Ecto neural progenitor cell (in vitro differentiated cells): ENCODE measurements around the gene ZDHHC12.

Experiments
- DNase-seq: peaks from one replicate; pipeline ENCODE4 v3.0.0-alpha.2; 2018; ENCODE audit warnings: low spot score

ZDHHC12 gene

GRCh38 chr9:128729766-128730517 lies 6.0 kb upstream of the ZDHHC12 start:
- DNase-seq = no peak

GRCh38 chr9:128729302-128729701 lies 5.4 kb upstream of the ZDHHC12 start:
- no peak for DNase-seq

- DNase-seq = no peak
Measured at GRCh38 chr9:128728298-128728697, 4.4 kb upstream of the ZDHHC12 start.

- no peak for DNase-seq
Measured at GRCh38 chr9:128727640-128728248, 3.8 kb upstream of the ZDHHC12 start.

GRCh38 chr9:128724744-128725211 lies 851 bp upstream of the ZDHHC12 start:
- DNase-seq = peak; percentile 85

GRCh38 chr9:128723352-128723865 lies 518 bp downstream of the ZDHHC12 start:
- no peak for DNase-seq

GRCh38 chr9:128722380-128723351 lies 1.3 kb downstream of the ZDHHC12 start:
- no peak for DNase-seq

GRCh38 chr9:128721487-128722010 lies 2.4 kb downstream of the ZDHHC12 start:
- no peak for DNase-seq

GRCh38 chr9:128720841-128721486 lies 3.0 kb downstream of the ZDHHC12 start:
- no peak for DNase-seq

- no peak for DNase-seq
Measured at GRCh38 chr9:128719919-128720605, 3.9 kb downstream of the ZDHHC12 start.

GRCh38 chr9:128718475-128718874 lies 5.5 kb downstream of the ZDHHC12 start:
- no peak for DNase-seq

GRCh38 chr9:128718047-128718446 lies 5.9 kb downstream of the ZDHHC12 start:
- DNase-seq = no peak

GRCh38 chr9:128716581-128717254 lies 7.2 kb downstream of the ZDHHC12 start:
- DNase-seq = no peak

- DNase-seq = no peak
Measured at GRCh38 chr9:128715436-128715750, 8.5 kb downstream of the ZDHHC12 start.

- no peak for DNase-seq
Measured at GRCh38 chr9:128714586-128715435, 9.1 kb downstream of the ZDHHC12 start.

- no peak for DNase-seq
Measured at GRCh38 chr9:128713941-128714573, 9.9 kb downstream of the ZDHHC12 start.

- DNase-seq = no peak
Measured at GRCh38 chr9:128713411-128713780, 10.5 kb downstream of the ZDHHC12 start.

GRCh38 chr9:128712451-128713410 lies 11.2 kb downstream of the ZDHHC12 start:
- DNase-seq = no peak
